ENCODE results near the gene GLE1.

Gene GLE1

DNA sequence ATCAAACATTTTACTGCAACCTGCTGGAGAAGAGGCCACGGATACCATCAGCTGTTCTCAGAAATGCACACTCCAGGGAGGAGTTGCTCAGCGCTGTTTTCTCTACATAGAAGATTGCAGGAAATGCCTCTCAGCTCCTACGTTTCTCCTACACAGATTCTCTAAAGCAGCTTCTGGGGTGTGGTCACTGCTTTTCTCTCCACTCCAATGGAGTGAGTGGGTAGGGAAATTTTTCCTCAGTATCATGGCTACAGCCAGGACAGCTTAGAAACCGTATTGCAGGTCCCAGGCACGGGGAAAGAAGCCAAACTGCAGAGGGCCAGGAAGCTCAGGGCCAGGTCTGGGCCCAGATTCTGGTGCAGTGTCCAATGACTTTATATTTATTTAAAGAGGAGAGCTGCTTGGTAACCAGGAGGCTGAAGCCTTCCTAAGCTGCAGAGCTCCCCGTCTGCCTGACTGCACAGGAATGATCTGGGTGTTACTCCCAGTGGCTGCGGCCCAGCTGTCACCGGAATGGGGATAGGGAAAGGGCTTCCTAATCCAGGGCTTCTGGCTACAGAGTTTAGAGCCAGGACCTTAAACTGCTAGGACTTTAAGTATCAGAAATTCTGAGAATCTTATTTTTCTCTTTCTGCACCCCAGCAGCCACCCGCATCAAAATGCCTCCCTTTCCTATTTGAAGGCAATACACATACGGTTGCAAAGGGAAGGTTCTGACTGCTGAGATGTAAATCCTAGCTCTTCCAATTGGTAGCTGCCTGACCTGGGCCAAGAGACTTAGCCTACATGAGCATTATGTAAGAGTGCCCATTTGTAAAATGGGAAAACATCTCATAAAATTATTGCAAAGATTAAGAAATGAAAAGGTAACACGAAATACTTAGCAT is 46.5 kb downstream of the GLE1 start:
- no peaks in the 10 kb centered on the region for H3K36me3 ChIP-seq (ENCODE audit: control insufficient read depth, insufficient read depth, low read length)
- H3K4me3 ChIP-seq (ENCODE audit: insufficient read depth, low read depth, low read length), result peak overlapping the region; percentile 91
- H3K27me3 ChIP-seq (ENCODE audit: control insufficient read depth, insufficient read depth, low read length, poor library complexity, severe bottlenecking), result no peaks in the 10 kb centered on the region
- H3K9me3 ChIP-seq (ENCODE audit: control insufficient read depth, low read length), result no peaks in the 10 kb centered on the region
- WGBS, 2 experiments, result 52 to 62% methylated on average over 11 of the region's 11 CpGs
- peaks cover 36% of the 10 kb centered on the region for H3K4me1 ChIP-seq (ENCODE audit: control insufficient read depth, insufficient read depth, low read length)
- H3K27ac ChIP-seq (ENCODE audit: insufficient read depth, low read depth, low read length, poor library complexity, severe bottlenecking), result peak overlapping the region; percentile 59

DNA sequence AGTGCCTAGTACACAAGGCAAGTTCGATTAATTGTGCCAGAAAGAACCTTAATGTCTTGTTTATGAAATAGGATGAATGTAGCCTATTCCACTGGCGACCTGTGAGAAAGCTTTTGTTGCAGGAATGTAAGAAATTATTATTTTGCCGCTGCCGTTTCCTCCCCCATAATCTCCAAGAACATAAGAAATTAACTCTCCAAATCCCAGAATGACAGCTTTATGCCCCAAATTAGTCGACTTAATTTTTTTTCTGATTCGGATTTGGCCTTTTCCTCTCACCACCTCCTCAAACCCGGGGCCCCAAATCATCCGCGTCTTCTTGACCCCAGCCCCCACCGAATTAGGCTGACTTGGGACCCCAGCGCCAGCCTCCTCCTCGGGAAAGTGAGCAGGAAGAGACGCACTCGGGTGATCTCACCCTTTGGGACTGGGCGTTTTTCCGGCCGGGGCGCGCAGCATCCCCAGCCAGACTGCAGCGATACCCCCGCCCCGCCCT is 47.2 kb downstream of the GLE1 start:
- peak overlapping the region; percentile 91 for H3K4me3 ChIP-seq (ENCODE audit: insufficient read depth, low read depth, low read length)
- H3K27ac ChIP-seq (ENCODE audit: insufficient read depth, low read depth, low read length, poor library complexity, severe bottlenecking), result peak overlapping the region; percentile 53
- no peaks in the 10 kb centered on the region for H3K36me3 ChIP-seq (ENCODE audit: control insufficient read depth, insufficient read depth, low read length)
- no peaks in the 10 kb centered on the region for H3K27me3 ChIP-seq (ENCODE audit: control insufficient read depth, insufficient read depth, low read length, poor library complexity, severe bottlenecking)
- no peaks in the 10 kb centered on the region for H3K9me3 ChIP-seq (ENCODE audit: control insufficient read depth, low read length)
- peaks cover 41% of the 10 kb centered on the region for H3K4me1 ChIP-seq (ENCODE audit: control insufficient read depth, insufficient read depth, low read length)
- 7 to 9% methylated on average over 22 of the region's 22 CpGs for WGBS, 2 experiments

DNA sequence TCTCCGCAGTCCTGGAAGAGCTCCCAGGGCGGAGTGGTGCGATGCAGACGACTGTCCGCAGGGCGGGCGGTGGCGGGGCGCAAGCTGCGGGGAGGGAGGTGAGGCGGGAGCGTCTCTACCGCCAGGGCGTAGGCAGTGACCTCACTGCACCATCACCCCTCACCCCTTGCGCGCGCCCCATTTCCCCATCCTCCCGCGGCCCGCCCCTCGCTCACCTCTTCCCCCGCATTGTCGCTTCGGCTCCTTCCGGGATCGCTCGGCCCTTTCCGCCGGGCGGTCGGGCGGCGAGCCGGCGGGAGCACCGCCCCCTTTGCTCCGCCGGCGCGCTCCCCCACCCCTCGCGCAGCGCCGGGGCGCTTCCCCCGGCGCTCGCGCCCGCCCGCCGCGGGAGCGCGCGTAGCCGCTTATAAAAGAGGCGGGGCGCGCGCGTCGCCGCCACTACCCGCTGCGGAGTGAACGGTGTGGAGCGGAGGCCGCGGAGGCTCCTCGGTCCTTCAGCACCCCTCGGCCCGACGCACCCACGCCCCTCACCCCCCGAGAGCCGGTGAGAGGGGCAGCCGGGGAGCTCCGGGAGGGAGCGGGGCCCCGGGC is 47.7 kb downstream of the GLE1 start, which contains the start of gene SPTAN1:
Gene SPTAN1 (plus strand): TSS at position 435 of the 591 bp plus-strand sequence. CDS start 14,154 bp downstream, outside the sequence.
- H3K27ac ChIP-seq (ENCODE audit: insufficient read depth, low read depth, low read length, poor library complexity, severe bottlenecking), result peak within 1 kb of the TSS; percentile 80
- no peaks in the 10 kb centered on the region for H3K36me3 ChIP-seq (ENCODE audit: control insufficient read depth, insufficient read depth, low read length)
- peaks cover 41% of the 10 kb centered on the region for H3K4me1 ChIP-seq (ENCODE audit: control insufficient read depth, insufficient read depth, low read length)
- no peaks in the 10 kb centered on the region for H3K9me3 ChIP-seq (ENCODE audit: control insufficient read depth, low read length)
- 0% methylated on average over 81 of the region's 81 CpGs for WGBS, 2 experiments
- no peaks in the 10 kb centered on the region for H3K27me3 ChIP-seq (ENCODE audit: control insufficient read depth, insufficient read depth, low read length, poor library complexity, severe bottlenecking)
- peak within 1 kb of the TSS; percentile 91 for H3K4me3 ChIP-seq (ENCODE audit: insufficient read depth, low read depth, low read length)

DNA sequence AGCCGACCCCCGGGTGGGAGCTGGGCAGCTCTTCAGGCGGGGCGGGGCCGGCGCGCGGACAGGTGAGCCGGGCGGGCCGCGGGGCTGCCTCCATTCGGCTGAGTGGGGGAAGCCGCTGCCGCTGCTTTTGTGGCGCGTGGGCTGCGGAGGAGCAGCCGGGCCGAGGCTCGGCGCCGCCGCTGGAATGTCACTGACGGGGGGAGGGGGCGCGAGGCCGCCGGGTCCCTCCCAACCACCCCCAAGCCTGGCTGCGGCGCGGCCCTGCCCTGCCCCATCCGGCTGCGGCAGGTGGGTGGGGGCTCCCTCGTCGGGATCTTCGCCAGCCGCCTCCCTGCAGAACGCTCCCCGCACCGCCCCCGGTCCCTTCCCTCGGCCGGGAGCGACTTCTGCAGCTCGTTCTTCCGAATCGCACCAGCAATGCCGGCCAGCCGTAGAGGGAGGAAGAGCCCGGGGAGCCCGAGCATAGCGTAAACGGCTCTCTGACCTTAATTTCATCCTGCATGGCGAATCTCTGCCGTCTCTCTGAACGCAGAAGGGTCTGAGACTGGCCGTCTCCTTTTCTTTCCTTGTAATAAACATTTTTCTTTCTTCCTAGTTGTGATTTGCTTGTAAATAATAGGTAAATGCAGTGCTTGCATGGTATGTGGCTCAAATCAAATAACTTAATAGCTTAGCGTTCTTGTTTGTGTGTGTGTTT is 48.4 kb downstream of the GLE1 start:
- Histone ChIP-seq H3K4me3 (ENCODE audit: insufficient read depth, low read depth, low read length) (peak overlapping the region; percentile 91), H3K4me1 (ENCODE audit: control insufficient read depth, insufficient read depth, low read length) (peaks cover 41% of the 10 kb centered on the region), H3K9me3 (ENCODE audit: control insufficient read depth, low read length) (no peaks in the 10 kb centered on the region), H3K36me3 (ENCODE audit: control insufficient read depth, insufficient read depth, low read length) (no peaks in the 10 kb centered on the region), H3K27ac (ENCODE audit: insufficient read depth, low read depth, low read length, poor library complexity, severe bottlenecking) (peak overlapping the region; percentile 80), H3K27me3 (ENCODE audit: control insufficient read depth, insufficient read depth, low read length, poor library complexity, severe bottlenecking) (no peaks in the 10 kb centered on the region)
- WGBS, 2 experiments, result 0 to 1% methylated on average over 59 of the region's 59 CpGs

DNA sequence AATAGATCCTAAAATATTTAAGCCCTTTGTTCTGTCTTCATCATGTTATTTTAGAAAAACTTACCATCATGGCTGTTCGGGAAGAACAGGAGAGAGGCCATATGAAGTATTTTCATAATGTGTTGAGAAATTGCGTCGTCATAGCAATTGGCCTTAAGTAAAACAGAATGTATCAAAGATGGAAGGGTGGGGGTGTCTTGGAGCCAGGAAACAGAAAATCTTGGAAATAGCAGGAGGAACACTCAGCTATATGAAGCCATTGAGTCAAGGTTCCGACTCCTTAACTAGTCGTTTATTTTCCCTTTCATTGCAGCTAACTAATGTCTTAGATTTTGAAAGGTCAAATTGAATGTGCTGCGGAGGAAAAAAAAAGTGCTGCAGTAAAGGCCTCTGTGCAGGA is 49.2 kb downstream of the GLE1 start:
- H3K27me3 ChIP-seq (ENCODE audit: control insufficient read depth, insufficient read depth, low read length, poor library complexity, severe bottlenecking), result no peaks in the 10 kb centered on the region
- peaks cover 44% of the 10 kb centered on the region for H3K4me1 ChIP-seq (ENCODE audit: control insufficient read depth, insufficient read depth, low read length)
- H3K27ac ChIP-seq (ENCODE audit: insufficient read depth, low read depth, low read length, poor library complexity, severe bottlenecking), result peak overlapping the region; percentile 74
- 46 to 53% methylated on average over 6 of the region's 6 CpGs for WGBS, 2 experiments
- H3K9me3 ChIP-seq (ENCODE audit: control insufficient read depth, low read length), result no peaks in the 10 kb centered on the region
- H3K4me3 ChIP-seq (ENCODE audit: insufficient read depth, low read depth, low read length), result peak overlapping the region; percentile 91
- no peaks in the 10 kb centered on the region for H3K36me3 ChIP-seq (ENCODE audit: control insufficient read depth, insufficient read depth, low read length)

DNA sequence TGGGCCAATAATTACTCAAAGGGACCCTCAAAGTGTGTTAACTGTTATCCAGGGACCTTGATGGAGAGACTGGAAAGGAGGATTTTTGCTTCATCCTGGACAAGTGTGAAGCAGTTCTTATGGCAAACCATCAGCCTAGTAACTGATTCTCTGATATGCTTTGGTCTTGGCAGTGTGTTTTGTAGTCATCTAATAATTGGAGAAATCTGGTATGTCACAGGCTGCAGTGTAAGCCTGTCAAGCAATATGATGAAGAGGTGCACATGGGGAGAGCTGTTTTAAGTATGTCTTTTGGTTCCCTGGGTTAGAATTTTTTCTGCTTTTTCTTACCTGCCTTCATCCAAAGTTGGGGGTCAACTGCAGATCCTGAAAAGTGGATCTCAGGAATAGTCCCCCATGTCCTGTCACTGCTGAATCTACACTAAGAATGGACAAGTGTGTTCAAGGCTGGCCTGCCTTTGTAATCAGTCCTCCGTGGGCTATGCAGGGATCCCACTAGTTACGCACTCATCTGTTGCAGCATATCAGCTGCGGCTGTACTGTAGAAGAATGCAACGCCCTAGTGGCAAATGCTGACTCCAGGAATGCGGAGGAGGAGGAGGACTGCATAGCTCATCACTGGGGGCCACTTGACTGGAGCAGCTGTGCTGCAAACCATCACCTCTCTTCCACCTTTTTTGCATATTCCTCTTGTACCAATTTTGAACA is 49.8 kb downstream of the GLE1 start:
- H3K4me1 ChIP-seq (ENCODE audit: control insufficient read depth, insufficient read depth, low read length), result peaks cover 50% of the 10 kb centered on the region
- H3K36me3 ChIP-seq (ENCODE audit: control insufficient read depth, insufficient read depth, low read length), result no peaks in the 10 kb centered on the region
- H3K27ac ChIP-seq (ENCODE audit: insufficient read depth, low read depth, low read length, poor library complexity, severe bottlenecking), result peak overlapping the region; percentile 74
- H3K9me3 ChIP-seq (ENCODE audit: control insufficient read depth, low read length), result no peaks in the 10 kb centered on the region
- H3K4me3 ChIP-seq (ENCODE audit: insufficient read depth, low read depth, low read length), result peak overlapping the region; percentile 91
- WGBS, 2 experiments, result 12 to 15% methylated on average over 5 of the region's 5 CpGs
- H3K27me3 ChIP-seq (ENCODE audit: control insufficient read depth, insufficient read depth, low read length, poor library complexity, severe bottlenecking), result no peaks in the 10 kb centered on the region

DNA sequence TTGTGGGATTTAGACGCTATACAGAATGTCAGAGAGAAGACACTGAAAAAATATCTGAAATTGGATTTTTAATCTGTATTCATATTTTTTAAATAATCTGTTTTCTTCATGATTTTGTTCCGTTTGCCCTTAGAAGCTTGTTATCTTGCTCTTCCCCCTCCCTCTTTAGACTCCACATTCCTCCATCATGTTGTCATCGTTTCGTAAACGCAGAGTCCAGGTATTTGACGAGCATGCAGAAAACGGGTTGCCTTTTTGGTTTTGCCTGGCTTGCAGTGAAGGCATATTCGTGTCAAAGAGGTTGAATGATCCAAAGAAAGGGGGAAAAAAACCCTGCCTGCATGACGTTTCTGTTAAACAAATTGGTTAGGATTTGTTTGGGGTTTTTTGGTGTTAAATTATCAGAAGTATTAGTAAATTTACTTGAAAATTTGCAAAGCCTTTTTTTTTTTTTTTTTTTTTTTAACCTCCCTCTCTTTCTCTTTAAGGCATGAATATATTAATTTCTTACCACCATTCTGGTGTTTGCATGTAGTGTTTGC is 50.7 kb downstream of the GLE1 start:
- H3K9me3 ChIP-seq (ENCODE audit: control insufficient read depth, low read length), result no peaks in the 10 kb centered on the region
- H3K27me3 ChIP-seq (ENCODE audit: control insufficient read depth, insufficient read depth, low read length, poor library complexity, severe bottlenecking), result no peaks in the 10 kb centered on the region
- H3K36me3 ChIP-seq (ENCODE audit: control insufficient read depth, insufficient read depth, low read length), result no peaks in the 10 kb centered on the region
- peak overlapping the region; percentile 31 for H3K4me3 ChIP-seq (ENCODE audit: insufficient read depth, low read depth, low read length)
- H3K4me1 ChIP-seq (ENCODE audit: control insufficient read depth, insufficient read depth, low read length), result peaks cover 49% of the 10 kb centered on the region
- H3K27ac ChIP-seq (ENCODE audit: insufficient read depth, low read depth, low read length, poor library complexity, severe bottlenecking), result peak overlapping the region; percentile 74
- WGBS, 2 experiments, result 10 to 24% methylated on average over 8 to 9 of the region's 9 CpGs

DNA sequence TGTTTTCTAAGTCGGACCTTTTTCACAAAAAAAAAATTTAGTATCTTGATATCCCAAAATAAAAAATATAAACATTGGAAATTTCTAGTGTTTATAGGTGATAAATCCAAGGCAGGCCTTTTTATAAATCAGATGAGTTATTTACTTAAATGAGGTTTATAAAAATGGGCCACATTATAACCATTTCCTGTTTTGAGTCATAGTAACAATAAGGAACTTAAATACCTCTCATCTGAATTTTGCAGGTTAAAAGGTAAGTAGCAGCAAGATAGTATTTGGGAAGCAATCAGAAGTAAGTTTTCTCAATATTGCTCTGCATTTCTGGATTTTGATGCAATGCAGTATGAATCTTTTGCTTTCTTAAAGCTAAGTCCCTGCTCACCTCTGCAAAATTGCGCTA is 51.8 kb downstream of the GLE1 start:
- H3K36me3 ChIP-seq (ENCODE audit: control insufficient read depth, insufficient read depth, low read length), result no peaks in the 10 kb centered on the region
- no peak overlapping the region for H3K4me3 ChIP-seq (ENCODE audit: insufficient read depth, low read depth, low read length)
- H3K27me3 ChIP-seq (ENCODE audit: control insufficient read depth, insufficient read depth, low read length, poor library complexity, severe bottlenecking), result no peaks in the 10 kb centered on the region
- no peak overlapping the region for H3K27ac ChIP-seq (ENCODE audit: insufficient read depth, low read depth, low read length, poor library complexity, severe bottlenecking)
- H3K9me3 ChIP-seq (ENCODE audit: control insufficient read depth, low read length), result no peaks in the 10 kb centered on the region
- 95 to 100% methylated on average over 1 of the region's 2 CpGs for WGBS, 2 experiments
- H3K4me1 ChIP-seq (ENCODE audit: control insufficient read depth, insufficient read depth, low read length), result peaks cover 40% of the 10 kb centered on the region

DNA sequence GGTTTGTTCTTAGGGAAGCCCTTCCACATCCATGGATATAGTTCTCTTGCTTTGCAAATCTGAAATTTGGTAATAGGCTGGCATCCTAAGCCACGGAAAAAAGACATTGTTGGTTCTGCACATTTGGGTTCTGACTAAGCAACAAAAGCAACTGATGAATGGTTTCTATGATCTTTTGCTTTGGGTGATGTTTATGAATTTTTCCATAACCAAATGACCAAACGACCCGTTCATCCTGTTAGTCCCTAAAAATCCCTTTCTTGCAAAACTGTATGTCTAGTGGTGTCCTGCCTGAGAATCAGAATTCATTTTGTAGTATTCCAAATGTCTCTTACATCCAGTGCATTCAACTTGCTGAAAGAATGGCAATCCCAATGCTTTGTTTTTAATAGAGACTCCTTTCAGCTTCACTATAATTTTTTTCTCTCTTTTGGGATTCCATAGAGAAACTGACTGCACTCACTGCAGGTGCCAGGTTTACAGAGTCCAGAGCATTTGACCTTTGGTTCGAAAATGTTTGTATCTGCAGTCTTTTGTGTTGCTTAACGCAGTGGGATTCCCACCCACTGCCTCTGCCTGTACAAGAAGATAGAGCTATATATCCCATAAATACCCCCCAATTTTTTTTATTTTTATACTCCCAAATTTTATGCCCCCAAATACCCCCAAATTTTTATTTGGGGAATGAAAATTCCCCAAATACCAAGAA is 52.6 kb downstream of the GLE1 start:
- peak overlapping the region; percentile 26 for H3K27ac ChIP-seq (ENCODE audit: insufficient read depth, low read depth, low read length, poor library complexity, severe bottlenecking)
- H3K27me3 ChIP-seq (ENCODE audit: control insufficient read depth, insufficient read depth, low read length, poor library complexity, severe bottlenecking), result no peaks in the 10 kb centered on the region
- WGBS, 2 experiments, result 94 to 95% methylated on average over 5 of the region's 5 CpGs
- H3K9me3 ChIP-seq (ENCODE audit: control insufficient read depth, low read length), result no peaks in the 10 kb centered on the region
- peaks cover 35% of the 10 kb centered on the region for H3K4me1 ChIP-seq (ENCODE audit: control insufficient read depth, insufficient read depth, low read length)
- no peaks in the 10 kb centered on the region for H3K36me3 ChIP-seq (ENCODE audit: control insufficient read depth, insufficient read depth, low read length)
- H3K4me3 ChIP-seq (ENCODE audit: insufficient read depth, low read depth, low read length), result no peak overlapping the region

Data from ectodermal cell (in vitro differentiated cells).